Choroid plexus epithelial cell (primary cell): ENCODE results near the gene MICAL3.
A peak's percentile ranks its signal among the peaks of the same experiment; 100 is the strongest.
"Not testable (repeated sequence)": the region's sequence is repeated elsewhere in the genome, so short reads cannot be mapped to it uniquely, and the experiment has no call there.

Experiments
- DNase-seq: peaks from one replicate; pipeline ENCODE4 v3.0.0-alpha.2; 2010; ENCODE audit warnings: low read depth
- H3K4me3 ChIP-seq: 2 replicates; pipeline ENCODE4 v1.5.1; 2011; ENCODE audit warnings: low read depth, mild to moderate bottlenecking, control low read depth, low read length, moderate library complexity
- TF ChIP-seq, protein P1 (sequence below): conservative IDR thresholded peaks from 2 replicates; pipeline ENCODE4 v1.5.1; 2011; ENCODE audit warnings: low read depth, mild to moderate bottlenecking, control low read depth, inconsistent platforms, low read length, moderate library complexity

Gene MICAL3

DNA sequence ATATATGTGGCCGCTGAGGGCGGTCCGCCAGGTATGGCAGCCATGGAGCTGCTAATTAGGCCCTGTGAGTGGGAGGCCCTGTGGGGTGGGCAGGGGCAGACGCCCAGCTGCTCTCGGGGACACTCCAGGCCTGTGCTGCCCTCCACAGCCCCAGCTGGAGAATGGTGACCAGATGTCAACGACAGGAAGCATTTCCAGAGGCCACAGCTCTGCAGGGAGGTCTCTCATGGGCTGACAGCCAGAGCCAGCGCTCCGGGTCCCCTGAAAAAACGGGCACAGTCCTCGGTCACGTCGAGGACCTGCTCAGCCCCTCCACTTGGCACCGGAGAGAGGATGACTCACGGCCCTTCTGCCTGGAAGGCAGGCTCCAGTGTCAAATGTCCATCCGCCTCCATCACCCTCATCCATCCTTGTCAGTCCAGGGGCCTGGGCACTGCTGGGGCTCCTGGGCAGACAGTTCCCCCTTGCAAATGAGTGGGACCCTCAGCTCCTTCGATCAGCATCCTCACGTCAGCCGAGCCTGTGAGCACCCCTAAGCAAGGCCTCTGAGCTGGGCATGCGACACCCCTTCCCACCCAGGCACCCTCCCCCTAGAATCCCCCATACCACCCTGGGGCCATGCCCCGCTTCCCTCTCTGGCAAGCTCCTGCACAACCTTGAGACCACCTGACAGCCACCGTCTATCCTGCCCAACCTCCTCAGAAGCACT, 252.0 kb downstream of the MICAL3 start:
- no peak for DNase-seq
- H3K4me3 ChIP-seq, result peak overlapping the region; percentile 64
- TF ChIP-seq, protein P1, sequence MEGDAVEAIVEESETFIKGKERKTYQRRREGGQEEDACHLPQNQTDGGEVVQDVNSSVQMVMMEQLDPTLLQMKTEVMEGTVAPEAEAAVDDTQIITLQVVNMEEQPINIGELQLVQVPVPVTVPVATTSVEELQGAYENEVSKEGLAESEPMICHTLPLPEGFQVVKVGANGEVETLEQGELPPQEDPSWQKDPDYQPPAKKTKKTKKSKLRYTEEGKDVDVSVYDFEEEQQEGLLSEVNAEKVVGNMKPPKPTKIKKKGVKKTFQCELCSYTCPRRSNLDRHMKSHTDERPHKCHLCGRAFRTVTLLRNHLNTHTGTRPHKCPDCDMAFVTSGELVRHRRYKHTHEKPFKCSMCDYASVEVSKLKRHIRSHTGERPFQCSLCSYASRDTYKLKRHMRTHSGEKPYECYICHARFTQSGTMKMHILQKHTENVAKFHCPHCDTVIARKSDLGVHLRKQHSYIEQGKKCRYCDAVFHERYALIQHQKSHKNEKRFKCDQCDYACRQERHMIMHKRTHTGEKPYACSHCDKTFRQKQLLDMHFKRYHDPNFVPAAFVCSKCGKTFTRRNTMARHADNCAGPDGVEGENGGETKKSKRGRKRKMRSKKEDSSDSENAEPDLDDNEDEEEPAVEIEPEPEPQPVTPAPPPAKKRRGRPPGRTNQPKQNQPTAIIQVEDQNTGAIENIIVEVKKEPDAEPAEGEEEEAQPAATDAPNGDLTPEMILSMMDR, result no peak

DNA sequence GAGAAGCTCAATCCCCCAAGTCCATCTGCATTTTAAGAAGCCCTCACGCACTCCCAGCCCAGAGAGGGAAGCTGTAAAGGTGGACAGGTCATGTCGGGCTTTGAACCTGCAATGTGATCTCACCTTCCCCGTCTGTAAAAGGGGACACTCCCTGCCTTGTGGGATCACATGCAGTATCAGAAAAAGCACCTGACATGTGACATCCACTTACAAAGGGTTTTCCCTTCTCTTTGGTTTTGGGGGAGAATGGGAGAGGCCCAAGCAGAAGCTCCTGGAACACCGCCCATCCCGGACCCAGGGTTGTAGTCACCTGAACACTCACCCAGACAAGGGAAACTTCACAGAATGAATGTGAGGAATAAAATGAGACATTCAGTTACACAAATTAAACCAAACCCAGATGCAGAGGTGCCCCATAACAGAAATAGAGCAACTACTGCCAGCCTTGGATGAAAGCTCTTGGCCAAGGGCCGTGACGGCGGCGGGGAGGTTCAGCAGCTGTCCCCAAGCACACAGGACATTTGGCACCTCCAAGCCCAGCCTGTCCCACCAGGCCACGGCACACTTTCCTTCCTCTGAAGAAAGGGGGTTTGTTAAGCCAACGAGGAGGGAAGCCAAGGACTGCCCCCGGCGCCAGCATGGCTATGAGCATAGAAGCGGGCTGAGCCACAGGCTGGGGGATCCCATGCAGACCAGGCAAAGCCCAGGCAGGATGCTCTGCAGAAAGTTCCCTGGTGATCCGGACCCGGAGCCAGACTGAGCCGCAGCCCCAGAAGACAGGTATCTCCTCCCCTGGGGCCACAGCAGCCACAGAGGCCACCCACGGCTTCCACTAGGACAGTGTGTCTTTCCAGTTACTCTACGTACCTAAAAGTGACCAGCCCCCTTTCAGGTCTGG, 253.9 kb downstream of the MICAL3 start:
- DNase-seq, result no peak
- TF ChIP-seq, protein P1, result no peak
- H3K4me3 ChIP-seq, result no peak overlapping the region

DNA sequence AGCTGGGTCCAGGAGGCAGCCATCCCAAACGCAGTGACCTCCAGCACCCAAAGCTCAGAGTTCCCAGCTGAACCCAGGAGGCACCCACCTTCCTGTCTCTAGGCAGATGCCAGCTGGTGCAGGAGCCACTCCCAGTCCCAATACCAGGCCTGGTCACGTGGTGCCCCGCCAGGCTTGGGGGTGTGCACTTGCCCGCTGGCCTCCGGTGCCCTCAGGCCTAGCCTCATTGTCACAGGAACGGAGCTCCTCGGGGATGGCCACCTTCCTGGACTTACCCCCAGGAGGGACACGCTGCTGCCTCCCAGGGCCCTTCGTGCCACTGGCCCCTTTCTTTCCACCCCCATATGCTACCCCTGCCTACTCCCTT, 254.7 kb downstream of the MICAL3 start:
- TF ChIP-seq, protein P1, result no peak
- no peak overlapping the region for H3K4me3 ChIP-seq
- no peak for DNase-seq

DNA sequence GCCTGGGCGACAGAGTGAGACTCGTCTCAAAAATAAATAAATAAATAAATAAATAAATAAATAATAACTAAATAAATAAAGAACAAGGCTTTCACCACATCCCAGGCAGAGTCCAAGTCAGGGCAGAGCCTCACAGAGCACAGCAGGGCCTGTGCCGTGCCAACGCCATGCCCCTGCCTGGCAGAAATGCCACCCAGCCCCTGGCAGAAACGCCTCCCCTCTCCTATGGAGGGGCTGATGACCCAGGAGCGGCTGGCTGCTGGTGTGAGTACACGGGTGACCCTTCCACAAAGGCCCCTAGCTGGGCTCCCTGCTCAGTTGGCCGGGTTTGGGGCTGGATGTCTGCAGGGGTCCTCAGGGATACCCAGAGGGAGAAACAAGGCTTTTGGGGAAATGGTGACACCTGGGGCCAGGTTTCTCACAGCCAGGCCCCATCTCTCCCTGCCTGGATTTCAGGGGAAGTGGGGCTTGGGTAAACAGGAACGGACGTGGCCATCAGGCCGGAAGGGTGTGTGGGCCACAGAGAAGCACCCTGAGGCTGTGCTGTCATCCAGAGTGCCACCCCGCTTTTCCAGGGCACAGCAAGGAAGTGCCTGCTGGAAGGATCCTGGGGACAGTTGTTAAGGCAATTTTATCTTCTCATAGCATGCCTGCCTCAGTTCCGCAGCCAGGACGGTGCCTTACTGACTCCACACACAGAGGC, 255.2 kb downstream of the MICAL3 start:
- H3K4me3 ChIP-seq, result no peak overlapping the region
- no peak for DNase-seq
- TF ChIP-seq, protein P1, result no peak

DNA sequence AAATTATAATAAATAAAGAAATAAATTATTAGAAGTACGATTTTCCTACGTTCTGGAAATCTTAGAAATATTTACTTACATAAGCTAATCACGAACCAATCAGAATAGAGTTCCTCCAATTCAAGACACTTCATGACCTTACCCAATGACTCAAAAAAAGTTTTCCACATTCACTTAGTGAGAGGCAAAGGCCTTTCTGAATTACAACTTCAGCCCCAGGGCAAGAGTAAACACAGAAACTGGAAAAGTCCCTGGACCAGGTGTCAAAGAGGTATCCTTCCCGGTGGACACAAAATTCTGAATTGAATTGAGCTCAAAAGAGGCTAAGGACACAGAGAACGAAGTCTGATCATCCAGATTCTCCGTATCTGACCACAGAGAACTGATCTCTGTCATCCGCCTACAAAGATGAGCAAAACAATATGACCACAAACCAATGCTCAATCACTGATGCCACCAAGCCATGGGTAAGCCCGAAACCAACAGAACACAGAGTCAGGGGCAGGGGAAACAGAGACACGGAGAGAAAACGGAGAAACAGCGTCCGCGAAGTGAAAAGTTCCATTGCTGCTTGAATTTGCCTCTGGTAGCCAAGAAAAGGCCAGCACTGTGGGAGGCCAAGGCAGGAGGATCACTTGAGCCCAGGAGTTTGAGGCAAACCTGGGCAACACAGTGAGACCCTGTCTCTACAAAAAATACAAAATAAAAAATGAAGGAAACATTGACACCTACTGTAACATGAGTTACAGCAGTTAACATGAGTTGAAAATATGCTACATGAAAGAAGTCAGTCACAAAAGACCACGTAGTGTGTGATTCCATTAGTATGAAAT, 256.9 kb downstream of the MICAL3 start:
- no peak for DNase-seq
- H3K4me3 ChIP-seq, result no peak overlapping the region
- TF ChIP-seq, protein P1, result no peak

DNA sequence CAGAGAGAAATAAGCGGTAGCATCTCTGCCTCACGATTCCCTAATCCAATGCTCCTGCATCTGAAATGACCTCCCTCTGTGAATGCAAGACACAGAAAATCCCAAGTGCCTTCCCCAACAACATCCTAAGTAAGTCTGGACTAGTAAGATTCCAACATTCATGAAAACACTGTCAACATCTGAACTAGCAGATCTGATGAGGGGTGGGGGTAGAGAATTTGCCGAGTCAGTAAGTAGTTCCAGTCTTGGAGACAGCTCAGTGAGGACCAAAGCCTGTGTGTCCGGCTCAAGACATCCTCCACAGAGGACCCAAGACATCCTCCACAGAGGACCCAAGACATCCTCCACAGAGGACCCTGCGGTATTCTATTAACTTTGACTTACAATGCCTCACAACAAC, 259.5 kb downstream of the MICAL3 start:
- not testable (repeated sequence) for H3K4me3 ChIP-seq, DNase-seq
